LNCaP clone FGC (cell line): ENCODE measurements around the gene RNF17.

Source experiments
- DNase-seq: peaks from one replicate; pipeline ENCODE4 v3.0.0-alpha.2; 2011; ENCODE audit warnings: low read depth
- H3K4me3 ChIP-seq: 2 replicates; pipeline ENCODE4 v1.5.1; 2011; ENCODE audit warnings: mild to moderate bottlenecking, low read depth, low read length, control low read depth
- CTCF ChIP-seq: IDR thresholded peaks from 2 replicates; pipeline ENCODE4 v1.5.1; 2012; ENCODE audit warnings: mild to moderate bottlenecking; ENCODE audit not compliant: control insufficient read depth, insufficient read depth; ENCODE audit errors: extremely low read depth

RNF17 gene

GRCh38 chr13:24858953-24859352, 95.0 kb downstream of the RNF17 start:
- H3K4me3 ChIP-seq: no peak overlapping the region
- no peak for DNase-seq
- TF ChIP-seq CTCF: no peak

- no peak overlapping the region for H3K4me3 ChIP-seq
- DNase-seq: no peak
- no peak for TF ChIP-seq CTCF
These were observed 96.8 kb downstream of the RNF17 start for GRCh38 chr13:24860770-24861169.

- DNase-seq: no peak
- no peak overlapping the region for H3K4me3 ChIP-seq
- TF ChIP-seq CTCF: no peak
These were observed 97.8 kb downstream of the RNF17 start for GRCh38 chr13:24861617-24862362.

GRCh38 chr13:24863748-24864540, 100.0 kb downstream of the RNF17 start:
- TF ChIP-seq CTCF: no peak
- no peak overlapping the region for H3K4me3 ChIP-seq
- DNase-seq: no peak

GRCh38 chr13:24864579-24864978, 100.6 kb downstream of the RNF17 start:
- no peak for DNase-seq
- no peak overlapping the region for H3K4me3 ChIP-seq
- no peak for TF ChIP-seq CTCF

GRCh38 chr13:24865163-24865953, 101.4 kb downstream of the RNF17 start:
- TF ChIP-seq CTCF: peak; percentile 6; the same call in 1 of the 2 replicates
- no peak for DNase-seq
- H3K4me3 ChIP-seq: peak overlapping the region; percentile 4; the same call in 1 of the 2 replicates
